Activated naive CD4-positive, alpha-beta T cell (primary cell): ENCODE measurements around the gene KCNH2.
A peak's percentile ranks its signal among the peaks of the same experiment; 100 is the strongest.

ENCODE experiments used
- DNase-seq, 4 experiments: peaks; one replicate each; lab custom pipeline; 2025; lab: John Stamatoyannopoulos, UW

The KCNH2 gene

DNA sequence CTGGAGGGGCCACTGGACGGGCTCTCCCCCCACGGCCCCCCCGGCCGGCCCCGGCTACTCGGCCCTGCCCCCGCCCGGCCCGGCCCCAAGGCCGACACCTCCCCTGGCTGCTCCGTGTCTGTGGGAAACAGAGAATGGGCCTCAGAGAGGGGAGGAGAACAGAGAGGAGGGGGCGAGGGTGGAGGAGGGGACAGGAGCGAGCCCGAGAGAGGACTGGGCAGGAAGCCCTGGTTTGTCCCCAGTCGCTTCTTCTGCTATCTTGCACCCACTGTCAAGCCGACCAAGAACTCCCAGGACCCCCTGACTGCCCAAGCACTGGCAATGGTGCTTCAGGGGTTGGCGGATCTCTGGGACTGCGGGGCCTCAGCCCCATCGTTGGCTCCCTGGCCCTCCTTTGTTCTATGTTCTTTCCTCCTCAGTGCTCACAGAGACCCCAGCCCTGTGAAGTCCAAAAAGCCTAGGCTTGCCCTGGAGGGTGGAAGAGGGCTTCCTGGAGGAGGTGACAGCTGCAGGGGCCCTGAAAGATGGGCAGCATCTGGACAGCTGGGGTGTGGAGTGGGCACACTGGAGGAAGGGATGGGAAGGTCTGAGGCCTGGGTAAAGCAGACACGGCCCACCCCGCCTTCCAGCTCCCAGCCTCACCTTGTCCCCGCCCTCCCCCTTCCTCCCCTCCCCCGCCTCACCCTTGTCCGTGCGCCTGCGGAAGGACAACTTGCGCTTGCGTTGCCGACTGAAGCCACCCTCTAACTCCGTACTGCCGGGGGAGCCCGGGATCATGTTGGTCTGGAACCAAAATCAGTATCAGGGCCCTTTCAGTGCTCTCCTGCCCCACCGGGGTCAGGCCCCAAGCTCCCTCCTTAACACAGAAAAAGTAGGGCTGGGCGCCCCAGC lies 30.1 kb downstream of the KCNH2 start:
- DNase-seq, result no peak

DNA sequence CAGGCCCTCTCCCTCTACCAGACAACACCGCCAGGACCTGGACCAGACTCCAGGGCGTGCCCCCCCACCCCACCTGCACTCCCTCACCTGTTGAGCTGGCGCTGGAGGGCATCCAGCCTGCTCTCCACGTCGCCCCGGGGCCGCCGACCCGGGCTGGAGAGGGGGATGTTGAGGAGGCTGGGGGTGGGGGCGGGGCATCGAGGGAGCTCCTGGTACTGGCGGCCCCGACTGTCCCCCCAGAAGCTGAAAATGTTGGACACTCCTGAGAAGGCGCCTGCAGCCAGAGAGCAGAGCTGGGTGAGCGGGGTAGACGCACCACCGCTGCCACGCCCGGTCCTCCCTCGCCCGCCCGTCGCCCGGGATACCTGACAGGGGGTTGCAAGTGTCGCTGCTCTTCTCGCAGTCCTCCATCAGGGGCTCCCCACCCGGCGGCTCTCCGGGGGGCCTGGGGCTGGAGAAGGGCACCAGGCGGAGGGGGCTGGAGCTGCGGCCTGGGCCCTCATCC lies 30.8 kb downstream of the KCNH2 start:
- no peak for DNase-seq

DNA sequence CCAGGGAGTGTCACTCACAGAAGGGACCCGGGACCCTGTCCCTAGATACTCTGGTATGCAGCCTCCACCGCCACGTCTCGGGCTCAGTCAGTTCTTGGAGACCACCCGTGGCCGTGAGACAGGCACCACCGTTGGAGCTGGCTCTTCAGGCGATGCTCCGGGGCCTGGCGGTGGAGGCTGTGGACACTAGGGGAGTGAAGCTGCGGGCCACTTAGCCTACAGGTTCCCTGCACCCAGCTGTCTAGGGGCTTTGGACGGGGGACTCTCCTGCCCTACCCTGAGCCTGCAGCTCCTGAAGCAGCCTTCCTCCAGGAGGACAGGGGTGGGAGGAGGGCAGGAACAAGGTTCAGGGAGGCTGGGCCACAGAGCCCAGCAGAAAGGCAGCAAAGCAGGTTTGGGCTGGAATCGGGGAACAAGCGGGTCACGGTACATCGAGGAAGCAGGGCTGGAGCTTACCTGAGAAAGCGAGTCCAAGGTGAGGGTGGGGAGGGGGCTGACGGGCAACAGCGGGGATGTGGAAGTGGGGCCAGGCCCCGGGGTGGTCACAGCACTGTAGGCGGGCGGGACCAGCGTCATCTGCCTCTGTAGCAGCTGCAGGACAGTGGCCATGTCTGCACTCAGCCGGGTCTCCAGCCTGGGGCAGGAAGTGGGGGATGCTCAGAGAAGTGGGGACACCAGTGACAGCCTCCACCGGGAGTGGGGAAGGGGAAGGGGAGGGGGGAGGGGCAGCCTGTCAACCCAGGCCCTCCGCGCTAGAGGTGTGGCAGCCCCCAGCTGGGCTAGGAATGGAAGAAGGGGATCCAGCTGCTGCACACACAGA lies 31.5 kb downstream of the KCNH2 start:
- no peak for DNase-seq

GRCh38 chr7:150945853-150946420 lies 32.2 kb downstream of the KCNH2 start:
- DNase-seq, result no peak

DNA sequence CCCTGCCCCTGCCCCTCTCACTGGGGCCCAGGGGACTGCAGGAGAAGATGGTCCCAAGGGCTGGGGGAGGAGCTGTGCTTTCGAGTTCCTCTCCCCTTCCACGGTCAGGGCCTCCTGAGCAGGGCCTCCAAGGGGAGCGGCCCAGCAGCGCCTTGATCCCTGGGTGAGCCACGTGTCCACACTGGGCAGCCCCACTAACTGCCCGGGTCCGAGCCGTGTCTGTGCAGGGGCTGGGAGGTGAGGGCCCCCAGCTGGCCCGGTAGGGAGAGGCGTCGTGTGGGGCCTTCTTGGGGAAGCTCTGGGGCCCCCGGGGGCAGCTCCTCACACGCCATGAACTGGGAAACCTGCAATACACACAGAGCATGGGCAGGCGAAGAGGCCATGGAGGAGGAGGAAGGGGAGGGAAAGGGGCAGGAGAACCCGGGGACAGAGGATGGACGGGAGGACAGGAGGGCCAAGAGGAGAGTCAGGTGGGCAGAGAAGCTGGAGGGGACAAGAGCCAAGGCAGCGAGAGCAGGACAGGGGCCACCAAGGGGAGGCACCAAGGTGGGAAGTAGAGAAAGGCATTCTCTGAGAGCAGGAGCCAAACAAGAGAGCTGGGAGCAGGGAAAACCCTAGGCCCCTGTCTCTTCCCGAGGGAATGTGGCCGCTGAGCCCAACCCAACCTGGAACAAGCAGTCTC lies 32.8 kb downstream of the KCNH2 start:
- no peak for DNase-seq

- DNase-seq, result no peak
These were observed 33.8 kb downstream of the KCNH2 start for GRCh38 chr7:150944066-150945042.

- no peak for DNase-seq
These were observed 34.7 kb downstream of the KCNH2 start for GRCh38 chr7:150943453-150943814.

GRCh38 chr7:150942591-150943452 lies 35.3 kb downstream of the KCNH2 start:
- no peak for DNase-seq

DNA sequence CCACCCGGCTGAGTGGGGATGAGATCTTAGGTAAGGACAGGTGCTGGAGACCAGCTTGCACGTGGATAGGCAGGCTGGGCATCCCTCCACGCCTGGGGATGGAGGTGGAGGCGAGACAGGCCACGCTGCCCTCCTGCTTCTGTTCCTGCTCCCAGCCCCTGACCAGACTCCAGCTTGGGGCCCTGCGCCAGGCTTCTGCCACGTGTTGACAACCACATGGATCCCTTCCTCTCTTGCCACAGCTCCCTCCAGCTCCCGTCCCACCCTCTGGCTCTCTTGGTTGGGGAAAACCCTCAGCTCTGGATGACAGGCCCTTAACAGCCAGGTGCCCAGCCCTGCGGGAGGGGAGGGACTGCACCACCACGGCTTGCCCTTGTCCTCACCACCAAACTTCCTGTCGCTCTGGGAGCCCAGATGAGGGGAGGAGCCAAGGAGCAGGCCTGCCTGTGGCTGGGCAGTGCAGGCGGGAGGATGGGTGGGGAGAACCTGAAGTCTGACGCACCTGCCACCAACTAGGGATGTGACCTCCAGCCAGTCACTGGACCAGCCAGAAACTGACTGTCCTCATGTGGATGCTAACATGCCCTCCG lies 36.0 kb downstream of the KCNH2 start:
- peak in 2 of 4 experiments; percentile 16 to 21 for DNase-seq

DNA sequence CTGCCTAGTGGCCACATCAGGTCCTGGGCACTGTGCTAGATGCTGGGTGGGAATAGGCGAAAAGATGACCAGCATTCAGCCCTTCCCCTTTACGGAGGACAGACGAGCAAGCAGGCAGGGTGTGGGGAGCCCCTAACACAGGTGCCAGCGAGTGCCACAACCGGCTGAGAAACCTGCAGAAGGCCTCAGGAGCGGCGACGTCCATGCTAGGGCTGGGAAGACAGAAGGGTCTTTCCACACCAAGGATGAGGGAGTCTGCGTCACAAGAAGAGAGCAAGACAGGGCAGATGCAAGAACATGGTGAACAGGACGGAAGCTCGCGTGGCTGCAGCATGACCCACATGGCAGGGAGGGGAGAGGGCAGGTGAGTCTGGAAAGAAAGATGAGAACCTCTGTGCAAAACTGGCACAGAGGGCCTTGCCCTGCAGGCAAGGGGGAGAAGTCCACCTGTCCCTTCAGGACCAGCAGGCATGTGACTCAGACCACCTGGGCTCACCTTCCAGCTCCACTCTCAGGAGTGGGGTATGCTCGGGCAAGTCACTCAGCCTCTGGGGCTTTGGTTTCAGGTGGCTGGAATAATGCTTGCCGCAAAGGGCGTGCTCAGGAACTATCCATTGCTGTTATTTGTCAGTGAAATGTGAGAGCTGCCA lies 36.6 kb downstream of the KCNH2 start:
- DNase-seq, result no peak

DNA sequence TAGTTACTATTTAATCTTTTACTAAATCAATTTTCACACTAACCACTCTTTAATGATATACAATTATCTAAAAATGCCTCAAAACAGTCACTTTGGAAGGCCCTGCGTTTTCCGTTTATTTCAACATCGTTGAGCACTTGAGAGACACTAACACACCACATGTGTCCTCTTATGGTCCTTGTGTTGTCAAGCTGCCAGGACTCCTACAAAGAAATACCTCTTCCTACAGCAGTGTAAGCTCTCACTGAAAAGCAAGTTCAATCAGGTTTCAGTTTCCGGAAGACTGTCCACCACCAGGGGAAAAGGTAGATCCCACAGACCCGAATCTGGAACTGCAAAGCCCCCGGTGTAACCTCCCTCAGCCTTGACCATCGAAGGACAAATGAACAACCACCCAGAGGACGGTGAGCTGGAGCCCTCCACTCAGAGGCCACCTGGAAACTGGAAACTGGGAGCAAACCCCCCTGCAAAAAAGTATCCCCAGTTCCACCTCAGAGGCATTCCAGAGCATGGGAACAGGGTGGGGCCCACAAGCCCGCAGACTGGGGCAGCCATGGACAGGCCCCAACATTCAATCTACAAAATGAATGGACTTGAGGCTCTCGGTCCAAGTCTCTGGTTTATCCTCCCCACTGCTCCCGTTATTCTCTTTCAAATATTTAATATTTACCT lies 37.6 kb downstream of the KCNH2 start:
- no peak for DNase-seq

DNA sequence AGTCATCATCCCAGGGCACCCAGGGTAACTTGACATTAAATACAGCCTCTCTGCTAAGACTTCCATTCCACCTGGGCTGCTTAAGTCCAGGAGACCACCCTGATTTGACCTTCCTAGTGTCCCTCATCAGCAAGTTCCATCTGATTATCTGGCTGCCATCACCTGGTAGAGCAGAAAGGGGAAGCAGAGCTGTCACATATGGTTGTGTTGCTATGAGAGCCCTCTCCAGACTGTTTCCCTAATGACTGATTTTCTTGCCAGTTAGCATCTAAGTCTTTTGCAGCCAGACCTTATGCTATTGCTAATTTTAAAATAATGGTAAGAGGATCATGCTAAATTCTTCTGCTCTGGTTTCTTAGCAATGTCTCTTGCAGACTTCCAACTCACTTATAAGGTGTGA lies 38.7 kb downstream of the KCNH2 start:
- no peak for DNase-seq

- no peak for DNase-seq
These were observed 39.1 kb downstream of the KCNH2 start for GRCh38 chr7:150939052-150939451.

- DNase-seq, result no peak
These were observed 39.6 kb downstream of the KCNH2 start for GRCh38 chr7:150938566-150938965.

GRCh38 chr7:150937848-150938561 lies 40.1 kb downstream of the KCNH2 start:
- DNase-seq, result peak in 2 of 4 experiments; percentile 9 to 19

DNA sequence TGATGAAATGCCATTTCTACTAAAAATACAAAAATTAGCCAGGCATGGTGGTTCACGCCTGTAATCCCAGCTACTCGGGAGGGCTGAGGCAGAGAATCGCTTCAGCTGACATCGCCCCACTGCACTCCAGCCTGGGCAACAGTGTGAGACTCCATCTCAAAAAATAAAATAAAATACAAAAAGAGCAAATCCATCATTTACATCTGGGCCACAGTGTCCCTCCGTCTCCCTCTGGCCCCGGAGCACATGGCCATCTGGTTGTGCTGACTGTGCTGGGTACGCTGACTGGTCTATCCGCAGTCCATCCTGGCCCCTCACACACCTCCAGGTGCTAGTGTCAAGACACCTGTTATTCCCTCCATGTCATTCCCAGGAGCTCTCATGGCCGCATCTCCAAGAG lies 42.1 kb downstream of the KCNH2 start:
- no peak for DNase-seq

- no peak for DNase-seq
These were observed 43.0 kb downstream of the KCNH2 start for GRCh38 chr7:150935149-150935548.
